Ecto neural progenitor cell (in vitro differentiated cells): ENCODE measurements around the gene ENTREP3.
A peak's percentile ranks its signal among the peaks of the same experiment; 100 is the strongest.

Experiments
- DNase-seq: peaks from one replicate; pipeline ENCODE4 v3.0.0-alpha.2; 2018; ENCODE audit warnings: low spot score

The ENTREP3 gene

DNA sequence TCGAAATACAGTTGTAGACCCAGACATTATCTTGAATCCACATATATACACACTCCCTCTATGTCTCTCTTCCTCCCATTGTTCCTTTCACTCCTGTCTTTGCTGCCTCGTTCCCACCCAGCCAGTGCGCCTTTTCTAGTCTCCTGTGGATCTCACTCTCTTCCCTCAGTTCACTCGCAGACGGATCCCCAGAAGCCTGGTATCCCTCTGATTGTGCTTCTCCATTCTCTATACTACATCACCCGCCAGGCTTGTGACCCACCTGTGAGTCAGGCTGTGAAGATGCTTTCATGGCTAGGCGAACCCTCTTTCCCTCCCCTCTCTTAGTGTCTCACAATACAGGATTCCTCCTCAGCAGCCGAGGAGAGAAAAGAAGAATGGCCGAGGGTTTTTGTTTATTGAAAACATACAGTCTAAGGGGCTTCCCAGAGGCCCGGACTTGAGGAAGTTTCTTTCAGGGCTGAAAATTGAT is 23.4 kb upstream of the ENTREP3 start:
- no peak for DNase-seq

- peak; percentile 89 for DNase-seq
Measured at GRCh38 chr1:155277902-155278688, 22.8 kb upstream of the ENTREP3 start.

DNA sequence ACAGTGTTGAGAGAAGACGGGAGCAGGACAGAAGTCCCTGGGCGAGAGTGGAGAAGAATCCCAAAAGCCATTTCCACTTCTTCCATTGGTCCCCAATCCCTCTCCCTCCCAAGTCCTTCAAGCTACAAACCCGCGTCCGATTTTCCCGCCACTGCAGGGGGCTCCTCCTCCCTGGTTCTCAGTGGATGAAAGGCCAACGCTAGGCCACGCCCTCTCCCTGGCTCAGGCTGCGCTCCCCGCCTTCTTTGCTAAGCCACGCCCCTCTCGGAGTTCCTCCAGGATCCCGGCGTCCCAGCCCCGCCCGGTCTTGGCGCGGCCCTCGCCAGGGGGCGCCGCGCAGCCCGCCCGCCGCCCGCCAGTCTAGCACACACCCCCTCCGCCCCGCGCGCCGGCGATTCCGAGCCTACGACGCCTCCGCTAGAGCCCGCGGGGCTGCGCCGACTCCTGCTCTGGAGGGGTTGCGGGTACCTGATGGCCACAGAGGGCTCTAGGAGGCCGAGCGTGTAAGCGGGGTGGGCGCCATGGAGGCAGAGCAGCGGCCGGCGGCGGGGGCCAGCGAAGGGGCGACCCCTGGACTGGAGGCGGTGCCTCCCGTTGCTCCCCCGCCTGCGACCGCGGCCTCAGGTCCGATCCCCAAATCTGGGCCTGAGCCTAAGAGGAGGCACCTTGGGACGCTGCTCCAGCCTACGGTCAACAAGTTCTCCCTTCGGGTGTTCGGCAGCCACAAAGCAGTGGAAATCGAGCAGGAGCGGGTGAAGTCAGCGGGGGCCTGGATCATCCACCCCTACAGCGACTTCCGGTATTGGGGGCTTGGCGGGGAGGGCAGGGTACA is 22.0 kb upstream of the ENTREP3 start, which contains the start of gene HCN3:
Gene HCN3 (plus strand): TSS at position 394 of the 832 bp plus-strand sequence. CDS start 128 bp downstream, at position 522.
- DNase-seq, result peak; percentile 98

DNA sequence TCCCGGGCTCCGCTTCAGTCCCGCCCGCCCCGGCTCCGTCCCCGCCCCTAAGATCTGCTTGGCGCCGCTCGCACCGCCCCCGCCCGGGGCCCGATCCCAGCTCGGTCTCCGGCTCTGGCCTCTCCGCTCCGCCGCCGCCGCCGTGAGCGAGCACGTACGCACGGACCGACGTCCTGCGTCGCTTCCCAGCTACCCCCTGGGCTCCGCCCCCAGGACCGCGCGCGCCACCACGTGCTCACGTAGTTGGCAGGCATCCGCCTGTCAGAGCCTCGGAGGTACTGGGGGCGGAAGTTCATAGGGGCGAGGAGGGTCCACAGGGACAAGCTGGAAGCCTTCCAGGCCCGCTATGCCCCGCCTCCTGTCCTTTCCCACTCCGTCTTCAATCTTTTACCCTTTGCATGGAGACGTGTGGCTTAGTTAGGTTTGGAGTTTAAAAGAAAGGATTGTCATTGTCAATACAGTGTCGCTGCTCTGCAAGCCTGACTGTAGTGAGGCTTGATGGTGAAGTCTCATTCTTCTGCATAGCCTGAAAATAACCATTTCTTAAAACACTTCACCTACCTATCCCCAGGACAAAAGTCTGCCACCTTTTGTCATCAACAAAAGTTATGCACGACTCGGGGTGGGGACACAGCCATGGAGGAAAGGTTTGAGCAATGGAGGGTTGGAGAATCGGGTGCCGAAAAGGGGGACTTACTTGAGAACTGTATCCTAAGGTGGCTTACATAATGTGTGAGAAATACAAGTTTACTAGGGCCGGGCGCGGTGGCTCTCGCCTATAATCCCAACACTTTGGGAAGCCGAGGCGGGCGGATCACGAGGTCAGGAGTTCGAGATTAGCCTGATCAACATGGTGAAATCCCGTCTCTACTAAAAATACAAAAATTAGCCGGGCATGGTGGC is 18.3 kb upstream of the ENTREP3 start, which contains the start of gene CLK2:
Gene CLK2 (minus strand): TSS at position 162 of the 903 bp plus-strand sequence. CDS start 2,527 bp downstream, outside the sequence.
- peak; percentile 98 for DNase-seq

- no peak for DNase-seq
Measured at GRCh38 chr1:155272466-155273342, 17.4 kb upstream of the ENTREP3 start.

DNA sequence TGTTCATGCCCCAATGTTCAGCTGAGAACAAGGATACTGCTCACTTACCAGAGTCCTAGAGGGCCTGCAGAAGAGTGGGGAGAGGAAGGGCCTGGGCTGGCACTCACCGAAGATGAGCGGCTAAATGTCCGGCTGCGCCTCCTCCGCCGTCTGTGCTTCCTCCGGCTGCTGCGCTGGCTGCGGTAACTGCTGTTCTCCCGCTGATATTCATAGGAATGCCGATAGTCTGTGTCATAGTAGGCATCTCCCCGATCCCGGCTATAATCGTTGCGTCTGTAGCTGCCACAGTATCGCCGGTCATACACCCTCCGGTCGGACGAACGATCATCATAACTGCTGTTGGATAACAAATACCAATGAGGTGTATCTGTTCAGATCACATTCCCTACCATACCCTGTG is 14.1 kb upstream of the ENTREP3 start:
- DNase-seq, result no peak

- DNase-seq, result no peak
Measured at GRCh38 chr1:155268630-155269029, 13.3 kb upstream of the ENTREP3 start.

DNA sequence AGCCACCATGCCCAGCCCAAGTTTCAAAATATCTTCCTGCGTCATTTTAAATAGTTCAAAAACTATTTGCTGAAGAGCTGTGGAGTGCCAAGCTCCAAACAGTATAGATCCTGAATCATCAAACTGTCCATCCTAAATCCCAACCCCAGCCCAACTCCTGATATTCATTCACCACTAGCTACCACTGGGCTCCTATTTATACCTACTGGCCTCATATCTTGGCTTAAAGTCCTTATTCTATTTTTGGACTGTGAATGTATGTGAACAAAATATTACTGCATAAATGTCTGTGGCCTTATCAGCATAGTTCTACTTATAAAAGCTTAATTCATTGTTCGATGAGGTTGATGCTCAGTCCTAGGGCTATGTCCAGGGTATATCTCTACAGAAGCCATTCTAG is 12.1 kb upstream of the ENTREP3 start:
- no peak for DNase-seq

- DNase-seq, result no peak
Measured at GRCh38 chr1:155266553-155266952, 11.3 kb upstream of the ENTREP3 start.

- DNase-seq, result no peak
Measured at GRCh38 chr1:155263067-155263466, 7.8 kb upstream of the ENTREP3 start.

GRCh38 chr1:155261852-155262673 is 6.8 kb upstream of the ENTREP3 start, which contains the start of gene SCAMP3:
Gene SCAMP3, minus strand, starts transcription at chr1:155262360. Its CDS starts 209 bp downstream, at chr1:155262151.
- peak; percentile 94 for DNase-seq

DNA sequence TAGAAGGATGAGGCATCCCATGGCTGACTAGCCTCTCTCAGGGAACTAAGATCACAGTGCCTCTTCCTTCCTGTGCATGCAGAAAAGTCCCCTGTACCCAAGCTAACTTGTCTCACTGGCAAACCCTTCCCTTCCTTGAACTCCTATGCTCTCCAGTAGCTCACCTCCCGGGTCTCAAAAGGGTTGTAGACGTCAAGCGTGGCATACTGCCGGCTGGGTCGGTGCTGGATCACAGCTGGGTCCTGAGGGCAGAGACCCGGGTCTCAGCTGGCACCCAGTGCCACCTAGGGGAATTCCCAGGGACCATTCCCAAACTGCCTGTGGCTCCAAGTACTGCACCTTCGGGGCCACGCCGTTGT is 6.2 kb upstream of the ENTREP3 start:
- no peak for DNase-seq

- DNase-seq, result no peak
Measured at GRCh38 chr1:155260276-155260675, 5.0 kb upstream of the ENTREP3 start.

- no peak for DNase-seq
Measured at GRCh38 chr1:155256058-155256852, 972 bp upstream of the ENTREP3 start.

DNA sequence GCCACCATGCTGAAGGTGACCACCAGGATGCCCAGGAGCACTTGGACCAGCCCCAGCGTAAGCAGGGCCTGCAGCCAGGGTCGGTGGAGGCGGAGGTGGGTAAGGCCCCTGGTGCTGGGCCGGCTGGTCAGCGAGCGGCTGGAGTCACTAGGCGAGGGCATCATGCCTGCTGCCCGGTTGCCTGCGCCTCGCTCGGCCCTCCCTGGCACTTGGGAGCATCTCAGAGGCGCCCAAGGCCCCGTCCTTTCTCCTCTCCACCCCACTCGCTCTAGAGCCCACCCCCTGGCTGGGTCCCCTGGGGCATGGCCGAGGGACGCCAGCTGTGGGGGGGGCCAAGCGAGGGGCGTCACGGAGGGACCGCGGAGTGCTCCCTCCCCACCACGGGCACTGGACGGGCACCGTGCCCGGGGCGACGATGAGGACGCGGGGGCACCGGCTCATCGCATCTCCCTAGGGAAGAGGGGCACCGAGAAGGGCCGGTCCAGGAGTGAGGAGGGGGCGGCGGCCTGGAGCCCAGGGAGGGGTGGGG is 505 bp downstream of the ENTREP3 start:
- peak; percentile 57 for DNase-seq

- DNase-seq, result no peak
Measured at GRCh38 chr1:155254228-155254713, 1.0 kb downstream of the ENTREP3 start.

DNA sequence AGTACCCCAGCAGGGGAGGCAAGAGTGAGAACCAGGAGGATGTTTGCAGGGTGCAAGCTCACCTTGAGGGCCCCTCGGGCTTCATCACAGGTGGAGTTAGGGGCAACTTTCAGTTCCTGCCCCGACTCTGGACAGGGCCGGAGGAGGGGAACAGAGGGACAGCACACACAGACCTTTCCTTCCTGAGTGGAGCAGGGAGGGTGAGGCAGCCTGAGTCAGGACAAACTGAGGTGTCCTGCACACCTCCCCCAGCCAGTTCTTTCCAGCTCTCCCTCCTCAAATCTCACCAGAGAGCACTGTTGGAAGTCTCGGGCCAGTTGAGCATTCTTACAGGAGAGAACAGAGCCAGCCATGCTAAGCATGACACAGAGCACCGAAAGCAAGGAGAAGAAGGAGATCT is 1.5 kb downstream of the ENTREP3 start:
- DNase-seq, result no peak

- no peak for DNase-seq
Measured at GRCh38 chr1:155253208-155253607, 2.1 kb downstream of the ENTREP3 start.

- DNase-seq, result no peak
Measured at GRCh38 chr1:155251566-155251965, 3.7 kb downstream of the ENTREP3 start.
